Prostate gland (tissue), 2 donors: ENCODE measurements around the gene NFKBIB.

Experiments used
- POLR2A ChIP-seq: fragments of 450-650 bp; IDR thresholded peaks from one replicate; pipeline ENCODE4 v1.6.1; 2016; ENCODE audit warnings: antibody characterized with exemption, mild to moderate bottlenecking
- TF ChIP-seq, protein P1 (sequence below), 4 experiments: fragments of 200-600 bp in 2 of 4; fragments of 450-650 bp in 2 of 4; sonication (generic) in 2 of 4; IDR thresholded peaks; 1 replicate in 3 of 4; 2 replicates in 1 of 4; pipeline ENCODE4 v1.5.1; 2016 to 2019; ENCODE audit warnings: antibody characterized with exemption in 4 of 4, mild to moderate bottlenecking in 2 of 4, moderate library complexity in 2 of 4

DNA sequence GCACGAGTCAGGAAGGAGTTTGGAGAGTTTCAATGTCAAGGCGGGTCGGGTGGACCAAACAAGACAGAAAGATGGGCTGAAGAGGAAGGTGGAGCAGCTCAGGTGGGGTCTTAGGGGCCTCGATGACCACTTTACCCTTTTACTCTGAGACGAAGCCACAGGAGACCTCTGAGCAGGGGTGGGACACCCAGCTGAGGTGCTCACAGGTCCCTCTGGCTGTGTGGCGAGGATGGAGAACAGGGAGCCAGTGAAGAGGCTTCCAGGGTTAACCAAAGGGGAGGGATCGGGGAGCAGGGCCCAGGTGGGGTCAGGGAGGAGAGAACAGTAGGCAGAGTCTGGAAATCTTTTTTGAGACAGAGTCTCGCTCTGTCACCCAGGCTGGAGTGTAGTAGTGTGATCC, 14.2 kb downstream of the NFKBIB start:
- TF ChIP-seq, protein P1, sequence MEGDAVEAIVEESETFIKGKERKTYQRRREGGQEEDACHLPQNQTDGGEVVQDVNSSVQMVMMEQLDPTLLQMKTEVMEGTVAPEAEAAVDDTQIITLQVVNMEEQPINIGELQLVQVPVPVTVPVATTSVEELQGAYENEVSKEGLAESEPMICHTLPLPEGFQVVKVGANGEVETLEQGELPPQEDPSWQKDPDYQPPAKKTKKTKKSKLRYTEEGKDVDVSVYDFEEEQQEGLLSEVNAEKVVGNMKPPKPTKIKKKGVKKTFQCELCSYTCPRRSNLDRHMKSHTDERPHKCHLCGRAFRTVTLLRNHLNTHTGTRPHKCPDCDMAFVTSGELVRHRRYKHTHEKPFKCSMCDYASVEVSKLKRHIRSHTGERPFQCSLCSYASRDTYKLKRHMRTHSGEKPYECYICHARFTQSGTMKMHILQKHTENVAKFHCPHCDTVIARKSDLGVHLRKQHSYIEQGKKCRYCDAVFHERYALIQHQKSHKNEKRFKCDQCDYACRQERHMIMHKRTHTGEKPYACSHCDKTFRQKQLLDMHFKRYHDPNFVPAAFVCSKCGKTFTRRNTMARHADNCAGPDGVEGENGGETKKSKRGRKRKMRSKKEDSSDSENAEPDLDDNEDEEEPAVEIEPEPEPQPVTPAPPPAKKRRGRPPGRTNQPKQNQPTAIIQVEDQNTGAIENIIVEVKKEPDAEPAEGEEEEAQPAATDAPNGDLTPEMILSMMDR (IDR thresholded peaks at IDR 0.05), result no peak
- TF ChIP-seq POLR2A, result no peak
